Liver (tissue), 9 donors: ENCODE data around the gene SPIN1. TPM values are rescaled to one million over a fixed set of nuclear protein-coding genes. Genes with fewer than 3 reads are reported as not detected.

Source experiments
- DNase-seq: peaks from one replicate; pipeline ENCODE4 v3.0.0-alpha.2; 2017; ENCODE audit warnings: low spot score
- H3K27ac ChIP-seq, 2 donors: one replicate each; pipeline ENCODE4 v1.7.0; 2013; ENCODE audit warnings: inconsistent platforms in 2 of 2, low read length in 2 of 2, control low read depth in 1 of 2, low read depth in 1 of 2, mild to moderate bottlenecking in 1 of 2
- H3K27me3 ChIP-seq, 4 donors: one replicate each; pipeline versions ENCODE4 v1.6.1 to v1.7.0; 2013; ENCODE audit warnings: low read length in 3 of 4, inconsistent platforms in 1 of 4, mild to moderate bottlenecking in 1 of 4, moderate library complexity in 1 of 4; ENCODE audit not compliant: control insufficient read depth in 4 of 4, insufficient read depth in 4 of 4
- H3K36me3 ChIP-seq, 4 donors: one replicate each; pipeline versions ENCODE4 v1.6.1 to v1.7.0; 2013; ENCODE audit warnings: low read length in 3 of 4, mild to moderate bottlenecking in 3 of 4, low read depth in 1 of 4, moderate library complexity in 1 of 4; ENCODE audit not compliant: control insufficient read depth in 4 of 4, insufficient read depth in 3 of 4
- H3K4me1 ChIP-seq, 4 donors: one replicate each; pipeline versions ENCODE4 v1.6.1 to v1.7.0; 2013; ENCODE audit warnings: low read length in 3 of 4, mild to moderate bottlenecking in 3 of 4, moderate library complexity in 1 of 4; ENCODE audit not compliant: control insufficient read depth in 4 of 4, insufficient read depth in 4 of 4
- H3K4me3 ChIP-seq, 3 donors: one replicate each; pipeline versions ENCODE4 v1.6.1 to v1.7.0; 2013; ENCODE audit warnings: low read length in 3 of 3, control low read depth in 1 of 3, low read depth in 1 of 3, mild to moderate bottlenecking in 1 of 3
- H3K9ac ChIP-seq, 2 donors: one replicate each; pipeline ENCODE4 v1.7.0; 2013; ENCODE audit warnings: low read length in 2 of 2, mild to moderate bottlenecking in 2 of 2, moderate library complexity in 2 of 2, control low read depth in 1 of 2, low read depth in 1 of 2
- H3K9me3 ChIP-seq, 4 donors: one replicate each; pipeline versions ENCODE4 v1.6.1 to v1.7.0; 2013; ENCODE audit warnings: low read length in 3 of 4; ENCODE audit not compliant: control insufficient read depth in 4 of 4
- EGR1 ChIP-seq, 2 donors: IDR thresholded peaks; 2 replicates each; pipeline ENCODE4 v1.6.1; 2016 to 2018; ENCODE audit warnings: antibody characterized with exemption in 2 of 2, low read depth in 2 of 2
- FOXA1 ChIP-seq: IDR thresholded peaks from 2 replicates; pipeline ENCODE4 v1.6.1; 2016; ENCODE audit warnings: antibody characterized with exemption
- FOXA2 ChIP-seq: IDR thresholded peaks from 2 replicates; pipeline ENCODE4 v1.6.1; 2016; ENCODE audit warnings: antibody characterized with exemption
- GABPA ChIP-seq, 2 donors: IDR thresholded peaks in 1 of 2; conservative IDR thresholded peaks in 1 of 2; 2 replicates each; pipeline ENCODE4 v1.6.1; 2016; ENCODE audit warnings: antibody characterized with exemption in 2 of 2, mild to moderate bottlenecking in 1 of 2, moderate library complexity in 1 of 2
- HNF4A ChIP-seq, 2 donors: conservative IDR thresholded peaks; 2 replicates each; pipeline ENCODE4 v1.6.1; 2016; ENCODE audit warnings: antibody characterized with exemption in 2 of 2, mild to moderate bottlenecking in 2 of 2
- HNF4G ChIP-seq: IDR thresholded peaks from 2 replicates; pipeline ENCODE4 v1.6.1; 2016; ENCODE audit warnings: antibody characterized with exemption
- JUND ChIP-seq, 2 donors: IDR thresholded peaks; 2 replicates each; pipeline ENCODE4 v1.6.1; 2016; ENCODE audit warnings: antibody characterized with exemption in 2 of 2
- NR2F2 ChIP-seq: IDR thresholded peaks from 2 replicates; pipeline ENCODE4 v1.6.1; 2016; ENCODE audit warnings: antibody characterized with exemption
- RAD21 ChIP-seq, 2 donors: IDR thresholded peaks; 2 replicates each; pipeline ENCODE4 v1.6.1; 2016; ENCODE audit warnings: antibody characterized with exemption in 2 of 2, mild to moderate bottlenecking in 2 of 2
- REST ChIP-seq: IDR thresholded peaks from 2 replicates; pipeline ENCODE4 v1.6.1; 2016; ENCODE audit warnings: antibody characterized with exemption, mild to moderate bottlenecking
- RXRA ChIP-seq, 2 donors: IDR thresholded peaks; 2 replicates each; pipeline ENCODE4 v1.6.1; 2017 to 2018; ENCODE audit warnings: antibody characterized with exemption in 2 of 2, mild to moderate bottlenecking in 1 of 2
- SP1 ChIP-seq: IDR thresholded peaks from 2 replicates; pipeline ENCODE4 v1.6.1; 2018; ENCODE audit warnings: antibody characterized with exemption, mild to moderate bottlenecking
- TAF1 ChIP-seq: conservative IDR thresholded peaks from 2 replicates; pipeline ENCODE4 v1.6.1; 2016; ENCODE audit warnings: antibody characterized with exemption, mild to moderate bottlenecking
- YY1 ChIP-seq: IDR thresholded peaks from 2 replicates; pipeline ENCODE4 v1.6.1; 2016; ENCODE audit warnings: antibody characterized with exemption, mild to moderate bottlenecking
- WGBS: extraction: QIAGEN DNeasy Blood & Tissue Kit; methylation state at CpG from one replicate; pipeline ENCODE4 v1.1.7; 2013; 5-methylcytosine and 5-hydroxymethylcytosine counted together
- polyA plus RNA-seq, 2 donors: library from polyadenylated mRNA; stranded (reverse) in 1 of 2; unstranded in 1 of 2; fragments of 200-250 nt in 1 of 2; fragments of >200 nt in 1 of 2; fragmentation: Nextera tagmentation in 1 of 2; extraction: Ambion mirVana in 1 of 2; gene quantifications; one replicate each; pipeline versions ENCODE4 v1.2.1 to v1.2.3, GENCODE V29; 2013 to 2015
- total RNA-seq, 2 donors: library from RNA; depleted of rRNA; stranded (reverse); fragments of >200 nt; gene quantifications; one replicate each; pipeline ENCODE4 v1.2.3, GENCODE V29; 2014
- TF ChIP-seq, protein P1 (sequence below): IDR thresholded peaks from 2 replicates; pipeline ENCODE4 v1.6.1; 2016; ENCODE audit warnings: antibody characterized with exemption
- TF ChIP-seq, protein P2 (sequence below): fragments of 150-350 bp; IDR thresholded peaks from 2 replicates; pipeline ENCODE4 v1.5.1; 2017; ENCODE audit warnings: improper control_type of control experiment, low read depth, low read length; ENCODE audit not compliant: missing input control
- TF ChIP-seq, protein P3 (sequence below): IDR thresholded peaks from 2 replicates; pipeline ENCODE4 v1.6.1; 2016; ENCODE audit warnings: antibody characterized with exemption
- donor health status: healthy.
- donor health status: healthy.
- donor health status: healthy.
- donor health status: healthy.
- donor health status: healthy.

The SPIN1 gene
- total and polyA plus RNA-seq, 4 donors = 9.0 to 30.3 (median 18.6) TPM

- Histone ChIP-seq H3K27ac (no peak overlapping the region), H3K36me3 (no peaks in the 10 kb centered on the region), H3K9ac (no peak overlapping the region), H3K4me3 (no peak overlapping the region), H3K9me3 (no peaks in the 10 kb centered on the region), H3K4me1 (no peaks in the 10 kb centered on the region), H3K27me3 (no peaks in the 10 kb centered on the region)
- no peak for DNase-seq
- TF ChIP-seq EGR1 (IDR thresholded peaks at IDR 0.05; ENCODE audit: low read depth in 2 of 2) (no peak), JUND (IDR thresholded peaks at IDR 0.05) (no peak), GABPA (IDR thresholded peaks at IDR 0.05 in 1 of 2, conservative IDR thresholded peaks at IDR 0.05 in 1 of 2) (no peak), RAD21 (IDR thresholded peaks at IDR 0.05) (no peak), SP1 (no peak), HNF4G (no peak), HNF4A (conservative IDR thresholded peaks at IDR 0.05) (no peak), RXRA (IDR thresholded peaks at IDR 0.05) (no peak), FOXA2 (no peak), NR2F2 (no peak)
- 82% methylated on average over 12 of the region's 12 CpGs for WGBS
Observed at GRCh38 chr9:88502552-88503034, 114.3 kb downstream of the SPIN1 start.

DNA sequence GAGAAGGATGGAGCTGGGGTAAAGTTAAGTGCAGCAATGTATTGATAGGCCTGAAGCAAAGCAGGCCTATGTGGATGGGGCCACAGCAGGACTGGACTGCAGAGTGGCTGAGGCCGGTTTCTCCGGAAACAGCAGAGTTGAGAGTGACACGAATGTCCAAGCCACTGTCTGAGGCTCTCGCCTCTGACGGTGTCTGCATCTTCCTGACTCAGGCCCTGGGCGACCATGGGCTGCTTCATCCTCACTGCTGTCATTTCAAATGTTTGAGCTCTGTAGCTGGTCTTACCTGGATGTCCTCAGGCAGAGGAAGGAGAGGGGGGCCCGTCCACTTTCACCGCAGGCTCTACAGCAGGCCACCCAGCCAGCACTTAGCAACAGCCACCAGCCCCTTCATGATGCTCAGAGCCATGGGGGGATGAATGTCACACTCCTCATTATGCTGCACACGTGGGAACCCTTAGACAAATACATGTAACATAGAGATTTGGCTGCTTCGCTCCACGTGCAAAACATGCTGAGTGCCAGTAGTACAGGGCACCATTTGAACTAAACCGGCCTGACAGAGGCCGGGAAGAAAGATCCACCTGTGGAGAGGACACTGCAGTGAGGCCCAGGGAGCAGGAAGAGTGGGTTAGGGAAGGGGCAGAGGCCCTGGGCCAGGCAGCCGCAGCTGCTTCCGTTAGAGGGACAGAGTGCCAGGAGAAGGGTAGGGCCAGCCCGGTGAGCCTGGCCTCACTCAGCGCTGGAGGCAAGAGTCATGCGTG lies 115.0 kb downstream of the SPIN1 start:
- Histone ChIP-seq H3K4me3 (no peak overlapping the region), H3K9ac (no peak overlapping the region), H3K36me3 (no peaks in the 10 kb centered on the region), H3K9me3 (no peaks in the 10 kb centered on the region), H3K27ac (no peak overlapping the region), H3K4me1 (no peaks in the 10 kb centered on the region), H3K27me3 (no peaks in the 10 kb centered on the region)
- TF ChIP-seq REST = no peak
- TF ChIP-seq, protein P1, sequence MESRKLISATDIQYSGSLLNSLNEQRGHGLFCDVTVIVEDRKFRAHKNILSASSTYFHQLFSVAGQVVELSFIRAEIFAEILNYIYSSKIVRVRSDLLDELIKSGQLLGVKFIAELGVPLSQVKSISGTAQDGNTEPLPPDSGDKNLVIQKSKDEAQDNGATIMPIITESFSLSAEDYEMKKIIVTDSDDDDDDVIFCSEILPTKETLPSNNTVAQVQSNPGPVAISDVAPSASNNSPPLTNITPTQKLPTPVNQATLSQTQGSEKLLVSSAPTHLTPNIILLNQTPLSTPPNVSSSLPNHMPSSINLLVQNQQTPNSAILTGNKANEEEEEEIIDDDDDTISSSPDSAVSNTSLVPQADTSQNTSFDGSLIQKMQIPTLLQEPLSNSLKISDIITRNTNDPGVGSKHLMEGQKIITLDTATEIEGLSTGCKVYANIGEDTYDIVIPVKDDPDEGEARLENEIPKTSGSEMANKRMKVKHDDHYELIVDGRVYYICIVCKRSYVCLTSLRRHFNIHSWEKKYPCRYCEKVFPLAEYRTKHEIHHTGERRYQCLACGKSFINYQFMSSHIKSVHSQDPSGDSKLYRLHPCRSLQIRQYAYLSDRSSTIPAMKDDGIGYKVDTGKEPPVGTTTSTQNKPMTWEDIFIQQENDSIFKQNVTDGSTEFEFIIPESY = no peak
- TF ChIP-seq, protein P2, sequence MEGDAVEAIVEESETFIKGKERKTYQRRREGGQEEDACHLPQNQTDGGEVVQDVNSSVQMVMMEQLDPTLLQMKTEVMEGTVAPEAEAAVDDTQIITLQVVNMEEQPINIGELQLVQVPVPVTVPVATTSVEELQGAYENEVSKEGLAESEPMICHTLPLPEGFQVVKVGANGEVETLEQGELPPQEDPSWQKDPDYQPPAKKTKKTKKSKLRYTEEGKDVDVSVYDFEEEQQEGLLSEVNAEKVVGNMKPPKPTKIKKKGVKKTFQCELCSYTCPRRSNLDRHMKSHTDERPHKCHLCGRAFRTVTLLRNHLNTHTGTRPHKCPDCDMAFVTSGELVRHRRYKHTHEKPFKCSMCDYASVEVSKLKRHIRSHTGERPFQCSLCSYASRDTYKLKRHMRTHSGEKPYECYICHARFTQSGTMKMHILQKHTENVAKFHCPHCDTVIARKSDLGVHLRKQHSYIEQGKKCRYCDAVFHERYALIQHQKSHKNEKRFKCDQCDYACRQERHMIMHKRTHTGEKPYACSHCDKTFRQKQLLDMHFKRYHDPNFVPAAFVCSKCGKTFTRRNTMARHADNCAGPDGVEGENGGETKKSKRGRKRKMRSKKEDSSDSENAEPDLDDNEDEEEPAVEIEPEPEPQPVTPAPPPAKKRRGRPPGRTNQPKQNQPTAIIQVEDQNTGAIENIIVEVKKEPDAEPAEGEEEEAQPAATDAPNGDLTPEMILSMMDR = no peak
- no peak for TF ChIP-seq FOXA2
- no peak for TF ChIP-seq YY1
- TF ChIP-seq TAF1 = no peak
- no peak for TF ChIP-seq HNF4G
- no peak for TF ChIP-seq EGR1 (IDR thresholded peaks at IDR 0.05; ENCODE audit: low read depth in 2 of 2)
- TF ChIP-seq RAD21 (IDR thresholded peaks at IDR 0.05) = no peak
- no peak for TF ChIP-seq HNF4A (conservative IDR thresholded peaks at IDR 0.05)
- TF ChIP-seq FOXA1 = no peak
- no peak for TF ChIP-seq NR2F2
- TF ChIP-seq, protein P3, sequence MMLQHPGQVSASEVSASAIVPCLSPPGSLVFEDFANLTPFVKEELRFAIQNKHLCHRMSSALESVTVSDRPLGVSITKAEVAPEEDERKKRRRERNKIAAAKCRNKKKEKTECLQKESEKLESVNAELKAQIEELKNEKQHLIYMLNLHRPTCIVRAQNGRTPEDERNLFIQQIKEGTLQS = no peak
- no peak for TF ChIP-seq RXRA (IDR thresholded peaks at IDR 0.05)
- no peak for DNase-seq
- WGBS = 94% methylated on average over 18 of the region's 18 CpGs
